GM12878 (cell line): ENCODE results near the gene C1R. TPM values are rescaled to one million over a fixed set of nuclear protein-coding genes. Genes with fewer than 3 reads are reported as not detected.

Experiments
- ATAC-seq: fragments of 200-7000 bp; cut with Tn5 transposase; 3 replicates; pipeline ENCODE4 v1.9.1; 2020; ENCODE audit warnings: mild to moderate bottlenecking, moderate library complexity
- BruUV-seq: library from RNA; stranded (reverse); fragments of 400-500 nt; replicated peaks from 2 replicates; lab custom pipeline; 2021; lab: Mats Ljungman, UMichigan
- CTCF ChIA-PET: fragments of 300-600 bp; sonication (Branson Sonifier 250); formaldehyde crosslinking; extraction: SDS; loops from one replicate; lab custom pipeline; 2021; ENCODE audit warnings: inconsistent platforms; lab: Yijun Ruan, JAX
- POLR2A ChIA-PET: fragments of 350-600 bp; formaldehyde crosslinking; extraction: SDS; loops from one replicate; lab custom pipeline; 2021; ENCODE audit warnings: inconsistent platforms; lab: Charles Lee
- RAD21 ChIA-PET: fragments of 300-600 bp; sonication (Branson Sonifier 250); formaldehyde crosslinking; loops from one replicate; lab custom pipeline; 2023; ENCODE audit warnings: antibody characterized with exemption; ENCODE audit not compliant: unreplicated experiment; lab: Charles Lee
- SMC1A ChIA-PET: fragments of 300-600 bp; sonication (Branson Sonifier 250); formaldehyde crosslinking; loops from one replicate; lab custom pipeline; 2023; ENCODE audit not compliant: unreplicated experiment, uncharacterized antibody; lab: Charles Lee
- DNase-seq: peaks from one replicate; pipeline ENCODE4 v3.0.0-alpha.2; 2011; ENCODE audit warnings: low read depth, low spot score
- FAIRE-seq: peaks from 3 replicates; lab custom pipeline; 2011; peaks lifted over from hg19 to GRCh38; lab: Jason Lieb, UNC
- H2AFZ ChIP-seq: 2 replicates; pipeline ENCODE4 v1.6.0; 2011; ENCODE audit warnings: low read depth, low read length, control low read depth; ENCODE audit not compliant: control insufficient read depth
- H3K27ac ChIP-seq: 2 replicates; pipeline ENCODE4 v1.5.1; 2011; ENCODE audit warnings: control low read depth; ENCODE audit not compliant: control insufficient read depth, insufficient read depth
- H3K27me3 ChIP-seq, 2 experiments: replicated peaks in 1 of 2; 2 replicates each; pipeline versions ENCODE4 v1.6.0 to v1.6.1; 2011; ENCODE audit warnings: low read length in 1 of 2; ENCODE audit not compliant: control insufficient read depth in 2 of 2, insufficient read depth in 2 of 2
- H3K36me3 ChIP-seq, 2 experiments: 2 replicates each; pipeline ENCODE4 v1.5.1; 2011; ENCODE audit warnings: low read length in 1 of 2; ENCODE audit not compliant: control insufficient read depth in 2 of 2, insufficient read depth in 2 of 2
- H3K4me1 ChIP-seq: 2 replicates; pipeline ENCODE4 v1.6.1; 2011; ENCODE audit warnings: mild to moderate bottlenecking, low read length, moderate library complexity, mixed read lengths; ENCODE audit not compliant: control insufficient read depth, insufficient read depth
- H3K4me2 ChIP-seq: 2 replicates; pipeline ENCODE4 v1.6.0; 2011; ENCODE audit warnings: control low read depth; ENCODE audit not compliant: control insufficient read depth, insufficient read depth
- H3K4me3 ChIP-seq: fragments of 200-600 bp; sonication (generic); 2 replicates; pipeline ENCODE4 v1.5.1; 2016
- H3K79me2 ChIP-seq: 2 replicates; pipeline ENCODE4 v1.6.0; 2011; ENCODE audit warnings: low read length; ENCODE audit not compliant: control insufficient read depth, insufficient read depth
- H3K9ac ChIP-seq: 2 replicates; pipeline ENCODE4 v1.8.0; 2011; ENCODE audit warnings: low read length, control low read depth, mixed read lengths; ENCODE audit not compliant: control insufficient read depth, insufficient read depth
- H3K9me3 ChIP-seq: replicated peaks from 3 replicates; pipeline ENCODE4 v1.5.1; 2011; ENCODE audit warnings: mild to moderate bottlenecking, low read length; ENCODE audit not compliant: control insufficient read depth, insufficient read depth
- H4K20me1 ChIP-seq: 2 replicates; pipeline ENCODE4 v1.6.0; 2011; ENCODE audit not compliant: control insufficient read depth, insufficient read depth
- CHD2 ChIP-seq: IDR thresholded peaks from 2 replicates; pipeline ENCODE4 v1.6.1; 2011; ENCODE audit warnings: low read depth, low read length, improper control_type of control experiment, borderline replicate concordance
- NBN ChIP-seq: fragments of 450-650 bp; IDR thresholded peaks from 2 replicates; pipeline ENCODE4 v1.6.1; 2016
- NFXL1 ChIP-seq: fragments of 450-650 bp; IDR thresholded peaks from 2 replicates; pipeline ENCODE4 v1.6.1; 2017; ENCODE audit warnings: antibody characterized with exemption, mild to moderate bottlenecking, borderline replicate concordance
- POLR2A ChIP-seq: IDR thresholded peaks from 2 replicates; pipeline ENCODE4 v1.6.1; 2011; ENCODE audit warnings: low read depth, mild to moderate bottlenecking, low read length
- SIN3A ChIP-seq: IDR thresholded peaks from 2 replicates; pipeline ENCODE4 v1.6.1; 2012; ENCODE audit warnings: low read depth, low read length, improper control_type of control experiment
- SKIL ChIP-seq: fragments of 450-650 bp; IDR thresholded peaks from 2 replicates; pipeline ENCODE4 v1.6.1; 2017; ENCODE audit warnings: mild to moderate bottlenecking, low read depth, inconsistent platforms; ENCODE audit not compliant: poor library complexity, severe bottlenecking
- ZBTB4 ChIP-seq: fragments of 450-650 bp; formaldehyde crosslinking; IDR thresholded peaks from 2 replicates; pipeline ENCODE4 v1.4.0; 2022; ENCODE audit warnings: mild to moderate bottlenecking, moderate library complexity
- WGBS: methylation state at CpG from one replicate; pipeline ENCODE4 v1.1.6; 2016; ENCODE audit warnings: low lambda C conversion rate; ENCODE audit not compliant: insufficient replicate concordance, insufficient coverage; ENCODE audit errors: missing lambda C conversion rate; 5-methylcytosine and 5-hydroxymethylcytosine counted together
- in situ Hi-C: fragments of 300-500 bp; cut with MboI; formaldehyde crosslinking; loops from 9 replicates; pipeline ENCODE4 v1.14.3; 2018; ENCODE audit warnings: mixed read lengths
- intact Hi-C: fragments of 100-400 bp; cut with micrococcal nuclease; formaldehyde crosslinking; loops from one replicate; pipeline ENCODE4 v1.14.2; 2022; ENCODE audit not compliant: unreplicated experiment
- polyA plus RNA-seq, 11 experiments: library from polyadenylated mRNA; depleted of rRNA in 4 of 11; unstranded in 6 of 11; stranded (reverse) in 5 of 11; fragments of >200 nt; fragmentation: Nextera tagmentation in 4 of 11; fragmentation: Illumina TruSeq in 1 of 11; extraction: Ambion mirVana in 4 of 11; extraction: Trizol in 1 of 11; gene quantifications; 1 replicate in 1 of 11; 2 replicates in 10 of 11; pipeline versions ENCODE4 v1.2.1 to v1.2.3, GENCODE V29; 2011 to 2016; ENCODE audit warnings: inconsistent platforms in 2 of 11, missing spikeins in 2 of 11, low read depth in 1 of 11
- total RNA-seq, 4 experiments: library from RNA; depleted of rRNA in 3 of 4; stranded (reverse); fragments of >200 nt in 3 of 4; fragmentation: Illumina TruSeq in 1 of 4; extraction: Trizol in 1 of 4; gene quantifications; 2 replicates each; pipeline versions ENCODE4 v1.2.1 to v1.2.3, GENCODE V29; 2013 to 2021

Gene C1R
- total and polyA plus RNA-seq, 10 of the 15 experiments (the other 5 are each of a cell fraction or from before 2014, with no cell fraction given) = 0.31 to 1.9 (median 0.96) TPM; not detected in 1

- intact Hi-C loops = no loop called here
- H3K4me2 ChIP-seq = no peak overlapping the region
- no peaks in the 10 kb centered on the region for H3K36me3 ChIP-seq
- CTCF ChIA-PET = no interaction called here
- TF ChIP-seq NBN = no peak
- no peak for TF ChIP-seq SIN3A
- no peak for TF ChIP-seq NFXL1
- no peak for TF ChIP-seq ZBTB4 (CRISPR knock-in tag)
- TF ChIP-seq, all 136 proteins: peak for 0
- Histone ChIP-seq H4K20me1 (no peaks in the 10 kb centered on the region), H3K9me3 (no peaks in the 10 kb centered on the region), H3K27ac (no peak overlapping the region), H3K9ac (no peak overlapping the region), H3K4me1 (no peaks in the 10 kb centered on the region), H3K4me3 (no peak overlapping the region), H3K27me3 (no peaks in the 10 kb centered on the region), H3K79me2 (no peaks in the 10 kb centered on the region), H2AFZ (no peak overlapping the region)
- no TSS peak for BruUV-seq
- ChIA-PET RAD21 (no interaction called here), SMC1A (no interaction called here), POLR2A (no interaction called here)
- WGBS = 6% methylated on average over 1 of the region's 1 CpG
- FAIRE-seq (no peak), DNase-seq (no peak), ATAC-seq (no peak)
- in situ Hi-C loops = no loop called here
Observed at GRCh38 chr12:7034464-7034863, 57.8 kb downstream of the C1R start.

- Histone ChIP-seq H4K20me1 (no peaks in the 10 kb centered on the region), H2AFZ (no peak overlapping the region), H3K9me3 (no peaks in the 10 kb centered on the region), H3K4me2 (no peak overlapping the region), H3K36me3 (no peaks in the 10 kb centered on the region)
- WGBS = 0% methylated on average over 2 of the region's 2 CpGs
- RAD21 ChIA-PET = no interaction called here
- POLR2A ChIA-PET = no interaction called here
- FAIRE-seq (no peak), ATAC-seq (no peak)
- CTCF ChIA-PET = interaction anchor here (0.7 to 1.5 kb wide), 10 partner anchors 9 to 88 kb away, joined by 3 to 7 read pairs (median 4); no protein-coding TSS in a partner anchor
- TF ChIP-seq SKIL (no peak), CHD2 (no peak), POLR2A (no peak)
- TF ChIP-seq, all 136 proteins: peak for 0
- no peak overlapping the region for H3K9ac ChIP-seq
- BruUV-seq = no TSS peak
- no peak overlapping the region for H3K27ac ChIP-seq
- H3K27me3 ChIP-seq = no peaks in the 10 kb centered on the region
- SMC1A ChIA-PET = interaction anchor here (0.8 to 1.6 kb wide), 4 partner anchors 9 to 88 kb away, joined by 3 to 5 read pairs (median 3); no protein-coding TSS in a partner anchor
- no peak for DNase-seq
- no peaks in the 10 kb centered on the region for H3K4me1 ChIP-seq
- in situ Hi-C loops = no loop called here
- intact Hi-C loops = no loop called here
- no peaks in the 10 kb centered on the region for H3K79me2 ChIP-seq
- no peak overlapping the region for H3K4me3 ChIP-seq
Observed at GRCh38 chr12:7032990-7033389, 59.3 kb downstream of the C1R start.
